ENCODE data around the gene MCC.
A peak's percentile ranks its signal among the peaks of the same experiment; 100 is the strongest.

The MCC gene

DNA sequence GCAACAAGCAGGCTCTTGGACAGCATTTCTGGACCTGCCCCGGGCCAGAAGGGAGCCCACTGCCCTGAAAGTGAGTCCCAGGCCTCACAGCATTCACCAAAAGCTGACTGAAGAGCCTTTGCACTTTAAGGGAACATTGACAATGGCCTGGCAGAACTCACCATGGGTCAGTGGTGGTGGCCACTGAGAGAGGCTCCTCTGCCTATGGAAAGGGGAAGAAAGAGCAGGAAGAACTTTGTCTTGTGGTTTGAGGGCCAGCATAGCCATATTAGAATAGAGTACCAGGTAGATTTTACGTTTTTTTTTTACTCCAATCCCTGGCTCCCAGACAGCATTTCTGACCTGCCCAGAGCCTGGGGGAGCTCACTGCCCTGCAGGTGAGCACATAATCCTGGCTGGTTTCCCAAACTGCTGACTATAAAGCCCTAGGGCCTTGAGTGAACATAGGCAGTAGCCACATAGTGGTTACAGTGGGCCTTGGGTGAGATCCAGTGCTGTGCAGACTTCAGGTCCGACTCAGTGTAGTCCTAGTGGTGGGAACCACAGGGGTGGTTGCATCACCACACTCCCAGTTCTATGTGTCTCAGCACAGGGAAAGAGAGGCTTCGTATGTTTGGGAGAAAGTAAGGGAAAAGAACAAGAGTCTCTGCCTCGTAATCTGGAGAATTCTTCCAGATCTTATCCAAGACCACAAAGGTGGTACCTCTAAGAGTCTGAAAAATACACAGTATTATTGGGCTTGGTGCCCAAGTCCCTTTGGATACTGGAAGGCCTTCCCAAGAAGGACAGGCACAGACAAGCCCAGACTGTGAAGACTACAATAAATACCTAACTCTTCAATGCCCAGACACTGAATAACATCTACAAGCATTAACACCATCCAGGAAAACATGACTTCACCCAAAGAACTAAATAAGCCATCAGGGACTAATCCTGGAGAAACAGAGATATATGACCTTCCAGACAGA lies 143.0 kb downstream of the MCC start:
- DNase-seq (ENCODE audit: low spot score) = peak; percentile 53
- no peak for TF ChIP-seq CTCF (conservative IDR thresholded peaks at IDR 0.05; ENCODE audit: low read depth)
- peak overlapping the region; percentile 82 for H3K27ac ChIP-seq
- CTCF ChIA-PET = interaction anchor here (0.6 to 1.1 kb wide), 4 partner anchors 68 to 349 kb away, joined by 3 to 8 read pairs (median 5); no protein-coding TSS in a partner anchor
- POLR2A ChIA-PET (ENCODE audit: low non-redundant PET) = no interaction called here

DNA sequence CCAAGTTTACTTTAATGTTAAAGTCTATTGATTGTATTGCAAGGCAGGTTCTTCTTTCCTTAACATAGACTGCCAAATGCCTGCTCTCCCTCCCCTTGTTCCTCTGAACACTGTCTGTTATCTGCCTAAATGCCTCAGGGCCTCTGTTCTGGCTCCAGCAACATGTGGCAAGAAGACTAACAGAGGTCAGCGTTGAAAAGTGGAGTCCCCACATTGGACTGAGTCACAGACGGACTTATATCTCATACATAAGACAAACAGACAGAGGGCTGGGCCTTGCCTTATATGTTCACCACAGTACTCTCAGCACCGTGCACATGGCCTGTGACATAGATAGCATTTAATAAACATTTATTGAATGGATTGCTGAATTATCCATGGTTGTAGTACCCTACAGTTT lies 144.9 kb downstream of the MCC start:
- POLR2A ChIA-PET (ENCODE audit: low non-redundant PET) = no interaction called here
- CTCF ChIA-PET = no interaction called here
- TF ChIP-seq CTCF (conservative IDR thresholded peaks at IDR 0.05; ENCODE audit: low read depth) = no peak
- no peak overlapping the region for H3K27ac ChIP-seq
- no peak for DNase-seq (ENCODE audit: low spot score)

DNA sequence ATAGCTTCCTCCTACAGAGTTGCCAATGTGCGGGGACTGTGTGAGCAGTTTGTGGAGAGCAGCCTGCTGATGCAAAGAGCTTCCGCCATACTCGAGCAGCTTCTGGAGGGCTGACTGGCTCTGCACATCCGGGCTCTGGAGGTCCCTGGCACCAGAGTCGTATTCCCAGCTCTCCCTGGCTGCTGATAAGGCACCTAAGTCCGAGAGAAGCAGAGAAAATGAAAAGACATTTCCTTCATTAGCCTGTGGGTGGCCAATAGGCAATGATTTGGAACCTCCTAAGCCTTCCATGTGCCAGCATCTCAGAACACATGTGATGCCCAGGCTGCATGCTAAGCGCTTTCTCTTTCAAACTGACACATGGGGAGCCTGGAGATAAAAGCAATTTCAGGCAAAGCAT lies 147.7 kb downstream of the MCC start:
- no peak overlapping the region for H3K27ac ChIP-seq
- DNase-seq (ENCODE audit: low spot score) = no peak
- CTCF ChIA-PET = interaction anchor here (0.8 to 1.2 kb wide), 3 partner anchors 134 to 345 kb away, joined by 3 to 4 read pairs (median 3); no protein-coding TSS in a partner anchor
- TF ChIP-seq CTCF (conservative IDR thresholded peaks at IDR 0.05; ENCODE audit: low read depth) = no peak
- POLR2A ChIA-PET (ENCODE audit: low non-redundant PET) = no interaction called here

DNA sequence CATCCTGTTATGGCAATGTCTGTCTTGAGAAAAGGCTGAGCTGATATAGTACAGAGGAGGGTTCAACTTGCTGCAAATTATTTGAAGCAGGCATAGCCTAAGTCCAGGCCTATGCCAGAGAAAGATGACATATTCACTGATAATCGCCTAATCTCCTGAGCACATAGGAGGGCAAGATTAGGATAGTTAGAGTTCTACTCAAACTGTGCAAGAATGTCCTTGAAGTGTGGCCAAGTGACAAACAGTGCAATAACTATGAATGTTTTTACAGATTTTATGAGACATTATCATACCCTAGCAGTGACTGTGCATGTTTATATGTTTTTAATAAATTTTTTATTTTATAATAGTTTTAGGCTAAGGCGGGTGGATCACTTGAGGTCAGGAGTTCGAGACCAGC lies 149.6 kb downstream of the MCC start:
- ChIA-PET POLR2A (ENCODE audit: low non-redundant PET) (no interaction called here), CTCF (interaction anchor here (0.6 to 0.7 kb wide), 2 partner anchors 82 to 172 kb away, joined by 3 to 8 read pairs; no protein-coding TSS in a partner anchor)
- no peak overlapping the region for H3K27ac ChIP-seq
- TF ChIP-seq CTCF (conservative IDR thresholded peaks at IDR 0.05; ENCODE audit: low read depth) = no peak
- DNase-seq (ENCODE audit: low spot score) = no peak

GRCh38 chr5:113337515-113338415 lies 150.5 kb downstream of the MCC start:
- TF ChIP-seq CTCF (conservative IDR thresholded peaks at IDR 0.05; ENCODE audit: low read depth) = no peak
- H3K27ac ChIP-seq = no peak overlapping the region
- no peak for DNase-seq (ENCODE audit: low spot score)
- ChIA-PET POLR2A (ENCODE audit: low non-redundant PET) (no interaction called here), CTCF (interaction anchor here (0.5 to 1.6 kb wide), 14 partner anchors 10 to 270 kb away, joined by 3 to 22 read pairs (median 4); partner anchors contain the start of gene YTHDC2)

DNA sequence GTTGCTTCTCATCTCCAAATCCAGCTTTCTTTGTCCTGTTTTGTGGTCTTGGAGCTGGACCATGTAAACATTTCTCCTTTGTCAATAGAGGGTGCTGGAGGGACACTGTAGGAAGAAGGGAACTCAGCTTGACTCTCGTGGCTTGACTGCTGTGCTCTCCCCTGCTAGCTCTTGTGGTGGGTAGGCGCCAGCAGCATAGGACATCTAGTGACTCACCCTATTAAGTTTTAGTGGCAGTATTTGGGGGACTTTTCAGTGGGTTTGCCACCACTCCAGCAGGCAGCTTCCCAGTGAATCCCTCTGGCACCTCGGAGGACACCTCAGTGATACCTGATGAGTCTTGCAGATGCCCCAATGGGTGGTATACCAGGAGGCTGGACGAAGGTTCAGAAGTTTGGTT lies 151.3 kb downstream of the MCC start:
- CTCF ChIA-PET = interaction anchor here (0.5 to 1.6 kb wide), 17 partner anchors 9 to 271 kb away, joined by 3 to 22 read pairs (median 4); partner anchors contain the start of gene YTHDC2
- POLR2A ChIA-PET (ENCODE audit: low non-redundant PET) = no interaction called here
- peak; percentile 55 for DNase-seq (ENCODE audit: low spot score)
- TF ChIP-seq CTCF (conservative IDR thresholded peaks at IDR 0.05; ENCODE audit: low read depth) = peak; percentile 23; the same call in 1 of the 2 replicates
- H3K27ac ChIP-seq = no peak overlapping the region
